ENCODE measurements around the gene YARS2. TPM values are rescaled to one million over a fixed set of nuclear protein-coding genes. Genes with fewer than 3 reads are reported as not detected.

The YARS2 gene
- total and polyA plus RNA-seq, 8 donors = 3.7 to 7.9 (median 6.3) TPM

GRCh38 chr12:32698285-32698684, 57.4 kb downstream of the YARS2 start:
- FAIRE-seq (no peak), DNase-seq (no peak), ATAC-seq (no peak)
- intact Hi-C loops (cut with DNase I) = no loop called here
- Histone ChIP-seq H3K4me3 (no peak overlapping the region), H3K36me3 (no peaks in the 10 kb centered on the region), H3K4me1 (no peaks in the 10 kb centered on the region), H3K27me3 (no peaks in the 10 kb centered on the region), H3K27ac (no peak overlapping the region), H3K9me3 (no peaks in the 10 kb centered on the region)
- 42 to 84% methylated on average over 2 of the region's 2 CpGs for WGBS, 2 donors
- TF ChIP-seq CTCF (IDR thresholded peaks at IDR 0.05) = no peak

- intact Hi-C loops (cut with DNase I) = no loop called here
- Histone ChIP-seq H3K9me3 (no peaks in the 10 kb centered on the region), H3K27ac (no peak overlapping the region), H3K27me3 (no peaks in the 10 kb centered on the region), H3K4me1 (no peaks in the 10 kb centered on the region), H3K36me3 (no peaks in the 10 kb centered on the region), H3K4me3 (no peak overlapping the region)
- 76 to 97% methylated on average over 1 of the region's 1 CpG for WGBS, 2 donors
- no peak for TF ChIP-seq CTCF (IDR thresholded peaks at IDR 0.05)
- FAIRE-seq (no peak), DNase-seq (no peak), ATAC-seq (no peak)
Measured at GRCh38 chr12:32697445-32697844, 58.3 kb downstream of the YARS2 start.

Other genes starting within 250 kb of the YARS2 start
- 10 to 100 TPM; 12.2 to 27.8 (median 16.4) TPM for gene DNM1L, start 76.6 kb downstream of the YARS2 start, total RNA-seq
- gene DNM1L, start 76.6 kb downstream of the YARS2 start, polyA plus RNA-seq = 10 to 100 TPM; 15.3 to 25.3 TPM
- gene PKP2, start 140.9 kb upstream of the YARS2 start, total RNA-seq = 10 to 100 TPM; 12.0 to 22.7 (median 13.9) TPM
- gene PKP2, start 140.9 kb upstream of the YARS2 start, polyA plus RNA-seq = 10 to 100 TPM in 1 of 2 donors, 1 to 10 TPM in 1; 4.9 to 11.3 TPM

Measured in pancreas (tissue), 10 donors.